ENCODE measurements around the gene FAM210A.

Gene FAM210A

GRCh38 chr18:13661779-13662256, 64.5 kb downstream of the FAM210A start:
- no peaks in the 10 kb centered on the region for H3K9me3 ChIP-seq (ENCODE audit: control insufficient read depth, low read length)
- no peak overlapping the region for H3K4me3 ChIP-seq (ENCODE audit: extremely low read depth, insufficient read depth, low read length, poor library complexity, severe bottlenecking)
- no peak overlapping the region for H3K27ac ChIP-seq (ENCODE audit: low read depth, low read length, severe bottlenecking)
- WGBS, 2 experiments (ENCODE audit: insufficient coverage in 2 of 2): 100% methylated on average over 1 to 2 of the region's 2 CpGs
- H3K36me3 ChIP-seq (ENCODE audit: control insufficient read depth, insufficient read depth, low read length): peaks cover 20% of the 10 kb centered on the region
- no peaks in the 10 kb centered on the region for H3K4me1 ChIP-seq (ENCODE audit: control insufficient read depth, insufficient read depth, low read length, poor library complexity, severe bottlenecking)

DNA sequence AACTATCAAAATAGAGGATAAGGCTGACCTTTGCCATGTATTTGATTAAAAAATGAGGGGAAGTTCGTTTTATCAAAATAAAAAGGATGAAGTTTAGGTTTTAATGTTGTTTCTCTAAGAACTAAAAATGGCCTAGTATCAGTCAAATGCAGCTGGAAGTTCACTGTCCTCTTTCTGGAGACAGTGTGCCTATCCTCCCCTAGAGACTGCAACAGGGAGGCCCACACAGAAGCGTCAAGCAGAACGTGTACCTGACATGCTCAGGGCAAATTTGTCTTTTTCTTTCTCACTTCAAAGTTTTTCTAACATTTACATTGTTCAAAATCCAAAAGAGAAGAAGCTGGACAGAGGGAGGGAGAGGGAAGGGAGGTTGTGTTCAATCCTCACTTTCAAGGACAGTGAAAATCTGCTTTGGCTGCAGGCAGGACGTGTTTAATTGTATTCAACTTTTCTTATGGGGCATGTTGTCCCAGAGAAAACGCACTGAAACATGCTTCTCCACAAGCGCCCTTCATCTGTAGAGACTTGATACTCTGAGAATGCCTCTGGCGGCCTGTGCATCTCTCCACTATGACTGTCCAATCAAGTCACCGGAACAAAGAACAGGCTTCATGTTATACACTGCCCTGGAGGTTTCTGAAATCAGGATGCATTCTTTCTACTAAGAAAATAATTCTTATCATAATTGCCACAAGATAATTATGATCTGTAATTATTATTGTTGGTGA, 65.1 kb downstream of the FAM210A start:
- H3K36me3 ChIP-seq (ENCODE audit: control insufficient read depth, insufficient read depth, low read length): peaks cover 19% of the 10 kb centered on the region
- no peaks in the 10 kb centered on the region for H3K9me3 ChIP-seq (ENCODE audit: control insufficient read depth, low read length)
- H3K4me1 ChIP-seq (ENCODE audit: control insufficient read depth, insufficient read depth, low read length, poor library complexity, severe bottlenecking): no peaks in the 10 kb centered on the region
- no peak overlapping the region for H3K4me3 ChIP-seq (ENCODE audit: extremely low read depth, insufficient read depth, low read length, poor library complexity, severe bottlenecking)
- WGBS, 2 experiments (ENCODE audit: insufficient coverage in 2 of 2): 85 to 90% methylated on average over 6 to 7 of the region's 8 CpGs
- H3K27ac ChIP-seq (ENCODE audit: low read depth, low read length, severe bottlenecking): no peak overlapping the region

- Histone ChIP-seq H3K9me3 (ENCODE audit: control insufficient read depth, low read length) (no peaks in the 10 kb centered on the region), H3K36me3 (ENCODE audit: control insufficient read depth, insufficient read depth, low read length) (peaks cover 19% of the 10 kb centered on the region), H3K4me1 (ENCODE audit: control insufficient read depth, insufficient read depth, low read length, poor library complexity, severe bottlenecking) (no peaks in the 10 kb centered on the region), H3K27ac (ENCODE audit: low read depth, low read length, severe bottlenecking) (no peak overlapping the region), H3K4me3 (ENCODE audit: extremely low read depth, insufficient read depth, low read length, poor library complexity, severe bottlenecking) (no peak overlapping the region)
- WGBS, 2 experiments (ENCODE audit: insufficient coverage in 2 of 2): 85% methylated on average over 2 to 3 of the region's 5 CpGs
Observed at GRCh38 chr18:13660510-13660909, 65.8 kb downstream of the FAM210A start.

DNA sequence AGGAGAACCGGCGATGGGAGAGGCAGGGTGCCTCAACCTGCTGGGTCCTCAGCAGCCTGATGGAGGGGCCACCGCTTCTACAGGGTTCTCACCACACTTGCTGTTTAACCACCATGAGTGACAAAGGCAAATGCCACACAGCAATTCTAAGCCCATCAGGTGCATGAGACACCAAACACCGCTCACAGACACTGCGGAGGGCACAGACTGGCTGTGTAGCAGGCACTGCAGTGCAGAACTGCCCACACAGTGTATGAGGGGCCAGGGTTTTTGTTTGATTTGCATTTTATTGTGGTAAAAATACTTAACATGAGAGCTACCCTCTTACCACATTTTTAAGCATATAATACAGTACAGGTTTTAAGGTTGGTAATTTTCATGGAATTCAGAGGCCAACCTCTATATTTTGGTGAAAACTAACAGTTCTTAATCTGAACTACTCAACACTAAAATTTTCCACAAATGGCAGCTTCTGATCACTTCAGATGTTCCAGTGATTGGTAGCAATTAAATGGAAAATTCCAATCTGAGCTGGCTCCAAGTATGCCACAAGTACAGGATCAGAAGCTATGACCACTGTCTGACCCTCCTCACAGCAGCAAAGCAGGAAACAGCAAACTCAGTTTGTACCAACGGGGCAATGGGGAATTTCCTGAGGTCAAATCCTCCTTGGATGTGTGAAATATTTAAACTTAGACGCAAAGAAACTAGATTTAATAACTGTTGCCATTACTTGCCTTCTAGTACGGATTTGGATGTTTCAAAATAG, 67.7 kb downstream of the FAM210A start:
- Histone ChIP-seq H3K9me3 (ENCODE audit: control insufficient read depth, low read length) (no peaks in the 10 kb centered on the region), H3K27ac (ENCODE audit: low read depth, low read length, severe bottlenecking) (no peak overlapping the region), H3K4me1 (ENCODE audit: control insufficient read depth, insufficient read depth, low read length, poor library complexity, severe bottlenecking) (no peaks in the 10 kb centered on the region), H3K4me3 (ENCODE audit: extremely low read depth, insufficient read depth, low read length, poor library complexity, severe bottlenecking) (no peak overlapping the region), H3K36me3 (ENCODE audit: control insufficient read depth, insufficient read depth, low read length) (peaks cover 9% of the 10 kb centered on the region)
- 86 to 97% methylated on average over 7 to 8 of the region's 8 CpGs for WGBS, 2 experiments (ENCODE audit: insufficient coverage in 2 of 2)

DNA sequence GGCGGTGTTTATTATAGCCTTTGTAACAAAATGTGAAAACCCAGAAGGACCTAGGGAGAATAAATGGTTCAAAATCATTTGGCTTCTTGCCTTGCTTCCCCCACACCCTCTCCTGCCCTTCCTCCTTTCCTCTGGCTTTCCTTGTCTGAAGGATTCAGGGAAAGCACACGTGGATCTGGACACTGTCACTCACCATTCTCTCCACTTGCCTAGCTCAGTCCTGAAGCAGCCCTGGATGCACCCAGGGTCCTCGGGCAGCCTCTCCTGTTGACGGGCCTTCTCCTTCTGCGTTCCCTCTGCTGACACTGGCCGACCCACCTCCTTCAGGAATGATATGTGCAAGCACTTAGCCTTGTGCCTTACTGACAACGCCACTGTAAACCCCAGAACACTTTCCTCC, 68.4 kb downstream of the FAM210A start:
- Histone ChIP-seq H3K4me3 (ENCODE audit: extremely low read depth, insufficient read depth, low read length, poor library complexity, severe bottlenecking) (no peak overlapping the region), H3K27ac (ENCODE audit: low read depth, low read length, severe bottlenecking) (no peak overlapping the region), H3K36me3 (ENCODE audit: control insufficient read depth, insufficient read depth, low read length) (peaks cover 6% of the 10 kb centered on the region), H3K9me3 (ENCODE audit: control insufficient read depth, low read length) (no peaks in the 10 kb centered on the region), H3K4me1 (ENCODE audit: control insufficient read depth, insufficient read depth, low read length, poor library complexity, severe bottlenecking) (no peaks in the 10 kb centered on the region)
- 65 to 72% methylated on average over 6 of the region's 7 CpGs for WGBS, 2 experiments (ENCODE audit: insufficient coverage in 2 of 2)

DNA sequence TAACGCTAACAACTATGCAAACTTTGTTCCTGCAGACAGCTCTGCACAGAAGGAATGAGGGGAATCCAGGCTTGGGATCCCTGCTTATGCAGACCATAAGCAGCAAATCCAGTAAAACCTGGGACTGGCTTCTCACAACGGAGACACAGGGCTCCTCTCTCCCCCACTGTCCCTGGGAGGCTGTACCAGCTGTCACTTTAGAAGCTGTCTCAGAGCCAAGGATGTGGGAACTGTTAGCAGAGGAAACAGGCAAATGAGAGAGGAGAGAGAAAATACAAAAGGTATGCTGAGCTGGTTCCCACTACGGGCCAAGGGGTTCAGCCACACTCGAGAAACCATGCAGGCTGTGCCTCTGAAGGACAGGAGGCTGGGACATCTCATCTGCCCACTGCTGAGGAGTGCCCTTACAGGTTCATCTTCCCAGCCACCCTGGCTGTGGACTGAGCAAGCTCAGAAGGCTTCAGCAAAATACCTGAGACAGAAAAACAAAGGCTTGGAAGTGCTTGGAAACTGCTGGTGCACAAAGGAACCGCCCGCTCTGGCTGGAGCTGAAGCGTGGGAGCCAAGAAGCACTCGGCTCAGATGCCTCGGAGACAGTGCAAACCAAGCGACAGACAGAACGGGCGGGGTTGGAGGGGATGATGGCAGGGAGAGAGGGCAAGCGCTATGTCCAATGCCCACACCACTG, 72.5 kb downstream of the FAM210A start:
- H3K27ac ChIP-seq (ENCODE audit: low read depth, low read length, severe bottlenecking): no peak overlapping the region
- no peaks in the 10 kb centered on the region for H3K36me3 ChIP-seq (ENCODE audit: control insufficient read depth, insufficient read depth, low read length)
- no peak overlapping the region for H3K4me3 ChIP-seq (ENCODE audit: extremely low read depth, insufficient read depth, low read length, poor library complexity, severe bottlenecking)
- no peaks in the 10 kb centered on the region for H3K9me3 ChIP-seq (ENCODE audit: control insufficient read depth, low read length)
- no peaks in the 10 kb centered on the region for H3K4me1 ChIP-seq (ENCODE audit: control insufficient read depth, insufficient read depth, low read length, poor library complexity, severe bottlenecking)
- whole genome bisulfite sequencing, 2 experiments (ENCODE audit: insufficient coverage in 2 of 2): 87 to 89% methylated on average over 10 to 12 of the region's 13 CpGs

GRCh38 chr18:13649397-13650390, 76.7 kb downstream of the FAM210A start:
- no peak overlapping the region for H3K4me3 ChIP-seq (ENCODE audit: extremely low read depth, insufficient read depth, low read length, poor library complexity, severe bottlenecking)
- WGBS, 2 experiments (ENCODE audit: insufficient coverage in 2 of 2): 95% methylated on average over 13 to 17 of the region's 23 CpGs

DNA sequence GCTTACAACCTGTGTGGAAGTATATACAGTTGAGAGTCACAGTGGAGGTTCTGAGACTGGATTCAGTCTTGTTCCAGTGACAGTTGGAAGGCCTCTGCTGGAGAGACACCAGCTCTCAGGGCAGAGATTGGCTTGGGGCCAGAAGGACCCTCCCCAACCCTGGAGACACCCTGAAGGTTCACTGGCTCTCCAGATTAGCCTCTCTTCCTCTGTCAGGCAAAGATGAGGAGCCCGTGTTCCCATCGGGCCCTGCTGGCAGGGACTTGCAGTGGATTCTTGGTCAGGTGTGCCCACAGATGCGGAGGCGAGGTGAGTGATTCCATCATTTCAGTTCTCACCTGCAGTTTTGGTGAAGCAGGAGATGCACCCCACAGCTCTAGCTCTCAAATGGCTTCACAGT, 78.6 kb downstream of the FAM210A start:
- Histone ChIP-seq H3K4me1 (ENCODE audit: control insufficient read depth, insufficient read depth, low read length, poor library complexity, severe bottlenecking) (no peaks in the 10 kb centered on the region), H3K36me3 (ENCODE audit: control insufficient read depth, insufficient read depth, low read length) (no peaks in the 10 kb centered on the region), H3K27ac (ENCODE audit: low read depth, low read length, severe bottlenecking) (no peak overlapping the region), H3K4me3 (ENCODE audit: extremely low read depth, insufficient read depth, low read length, poor library complexity, severe bottlenecking) (no peak overlapping the region), H3K9me3 (ENCODE audit: control insufficient read depth, low read length) (no peaks in the 10 kb centered on the region)
- WGBS, 2 experiments (ENCODE audit: insufficient coverage in 2 of 2): 92 to 98% methylated on average over 4 of the region's 4 CpGs

More at GRCh38 chr18:13649397-13650390, 76.7 kb downstream of the FAM210A start:
- Histone ChIP-seq H3K9me3 (ENCODE audit: control insufficient read depth, low read length) (no peaks in the 10 kb centered on the region), H3K36me3 (ENCODE audit: control insufficient read depth, insufficient read depth, low read length) (no peaks in the 10 kb centered on the region), H3K27ac (ENCODE audit: low read depth, low read length, severe bottlenecking) (no peak overlapping the region), H3K4me1 (ENCODE audit: control insufficient read depth, insufficient read depth, low read length, poor library complexity, severe bottlenecking) (no peaks in the 10 kb centered on the region)

DNA sequence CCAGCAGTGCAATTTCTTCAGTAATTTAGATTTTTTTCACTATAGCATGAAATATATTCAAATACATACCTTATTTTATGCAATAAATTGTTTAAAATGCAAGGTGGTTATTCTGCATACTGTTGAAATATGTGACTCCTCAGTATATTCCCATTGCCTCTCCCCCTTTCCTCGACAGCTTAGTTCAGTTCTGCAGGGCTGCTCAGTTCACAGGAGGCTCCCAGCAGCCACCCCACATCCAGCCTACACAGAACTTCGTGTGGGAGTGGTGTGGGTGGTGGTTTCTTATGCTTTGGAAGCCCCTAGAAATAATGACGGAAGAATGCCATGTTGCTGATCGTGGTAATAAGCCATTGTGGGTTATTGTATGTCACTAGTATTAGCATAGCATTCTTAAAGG, 79.7 kb downstream of the FAM210A start:
- Histone ChIP-seq H3K9me3 (ENCODE audit: control insufficient read depth, low read length) (no peaks in the 10 kb centered on the region), H3K4me3 (ENCODE audit: extremely low read depth, insufficient read depth, low read length, poor library complexity, severe bottlenecking) (no peak overlapping the region), H3K4me1 (ENCODE audit: control insufficient read depth, insufficient read depth, low read length, poor library complexity, severe bottlenecking) (no peaks in the 10 kb centered on the region), H3K36me3 (ENCODE audit: control insufficient read depth, insufficient read depth, low read length) (no peaks in the 10 kb centered on the region), H3K27ac (ENCODE audit: low read depth, low read length, severe bottlenecking) (no peak overlapping the region)
- no CpG with 5 or more reads among the region's 4 CpGs for WGBS, 2 experiments (ENCODE audit: insufficient coverage in 2 of 2)

GRCh38 chr18:13645093-13645492, 81.3 kb downstream of the FAM210A start:
- Histone ChIP-seq H3K9me3 (ENCODE audit: control insufficient read depth, low read length) (no peaks in the 10 kb centered on the region), H3K4me3 (ENCODE audit: extremely low read depth, insufficient read depth, low read length, poor library complexity, severe bottlenecking) (no peak overlapping the region), H3K36me3 (ENCODE audit: control insufficient read depth, insufficient read depth, low read length) (no peaks in the 10 kb centered on the region), H3K4me1 (ENCODE audit: control insufficient read depth, insufficient read depth, low read length, poor library complexity, severe bottlenecking) (no peaks in the 10 kb centered on the region), H3K27ac (ENCODE audit: low read depth, low read length, severe bottlenecking) (no peak overlapping the region)
- 90 to 96% methylated on average over 2 to 16 of the region's 16 CpGs for WGBS, 2 experiments (ENCODE audit: insufficient coverage in 2 of 2)

Data from mesodermal cell (in vitro differentiated cells).